Measurements from ENCODE around the gene CDH22. TPM values are rescaled to one million over a fixed set of nuclear protein-coding genes. Genes with fewer than 3 reads are reported as not detected.

Gene CDH22
- total and polyA plus RNA-seq, 9 of the 15 experiments (the other 6 are each of a cell fraction or from before 2014, with no cell fraction given), result 0.07 to 0.08 TPM; not detected in 7

- H3K4me2 ChIP-seq (ENCODE audit: insufficient read depth, low read length), result no peak overlapping the region
- DNase-seq (ENCODE audit: extremely low read depth in 1 of 4, low spot score in 3 of 4) (peak; percentile 78 to 84 (median 81)), FAIRE-seq (peak; percentile 86), ATAC-seq (peak; percentile 85)
- H3K27ac ChIP-seq (ENCODE audit: extremely low read depth, low read depth, low read length), result no peak overlapping the region
- H3K9me1 ChIP-seq (ENCODE audit: control insufficient read depth, insufficient read depth, low read length), result peaks cover 3% of the 10 kb centered on the region
- no peaks in the 10 kb centered on the region for H3K79me2 ChIP-seq (ENCODE audit: control insufficient read depth, insufficient read depth, low read length)
- WGBS (ENCODE audit: insufficient coverage, low coverage, missing lambda C conversion rate), result 2% methylated on average over 16 of the region's 17 CpGs
- in situ Hi-C loops (cut with MboI), result no loop called here
- H3K9me3 ChIP-seq (replicated peaks; ENCODE audit: control insufficient read depth, insufficient read depth, low read depth, low read length), result no peaks in the 10 kb centered on the region
- intact Hi-C loops (cut with micrococcal nuclease), result no loop called here
- H3K9ac ChIP-seq (ENCODE audit: insufficient read depth in 1 of 2, low read depth in 2 of 2, low read length in 2 of 2), result peak overlapping the region in 1 of 2 experiments; percentile 50; a peak in 2 of 4 replicates
- H4K20me1 ChIP-seq (replicated peaks; ENCODE audit: control insufficient read depth, insufficient read depth, low read length), result peaks cover 17% of the 10 kb centered on the region
- ChIA-PET POLR2A (interaction anchor here (0.6 to 1.4 kb wide), 3 partner anchors 9 to 29 kb away, joined by 3 to 5 read pairs (median 3); no protein-coding TSS in a partner anchor), CTCF (ENCODE audit: low intra/inter-chr PET ratio) (interaction anchor here (0.7 kb wide), 1 partner anchor 95 kb away, joined by 3 read pairs; no protein-coding TSS in a partner anchor)
- peaks cover 6 to 28% of the 10 kb centered on the region in 2 experiments; a peak in 4 of 5 replicates for H3K27me3 ChIP-seq (ENCODE audit: control insufficient read depth in 2 of 2, insufficient read depth in 2 of 2, low read length in 2 of 2)
- peaks cover 18 to 30% of the 10 kb centered on the region in 2 experiments; a peak in 4 of 5 replicates for H3K4me1 ChIP-seq (replicated peaks in 1 of 2; ENCODE audit: control insufficient read depth in 2 of 2, insufficient read depth in 2 of 2, low read length in 2 of 2)
- H3K36me3 ChIP-seq (ENCODE audit: control insufficient read depth, insufficient read depth, low read length), result no peaks in the 10 kb centered on the region
- BruUV-seq (replicated peaks), result no TSS peak
- no peak overlapping the region for H3K4me3 ChIP-seq
- H2AFZ ChIP-seq (ENCODE audit: low read depth, low read length), result no peak overlapping the region
- TF ChIP-seq NCOR1 (IDR thresholded peaks at IDR 0.05), result peak; percentile 36; the same call in 1 of the 2 replicates
- peak; percentile 91 for TF ChIP-seq JUN (IDR thresholded peaks at IDR 0.05; ENCODE audit: borderline replicate concordance, low read depth, low read length)
- TF ChIP-seq JUN (CRISPR knock-in tag; IDR thresholded peaks at IDR 0.05; ENCODE audit: borderline replicate concordance), result no peak
- peak; percentile 99 for TF ChIP-seq JUND (IDR thresholded peaks at IDR 0.05; ENCODE audit: borderline replicate concordance, low read depth, low read length)
- peak; percentile 98; the same call in 2 of the 3 replicates for TF ChIP-seq JUND (tag; IDR thresholded peaks at IDR 0.05; ENCODE audit: borderline replicate concordance, low read depth, low read length)
- TF ChIP-seq FOS (IDR thresholded peaks at IDR 0.05; ENCODE audit: extremely low read depth, insufficient read length), result peak; percentile 56
- peak; percentile 70 for TF ChIP-seq ZNF24 (IDR thresholded peaks at IDR 0.05)
- TF ChIP-seq GATAD2B (IDR thresholded peaks at IDR 0.05; ENCODE audit: borderline replicate concordance), result peak; percentile 41; the same call in 1 of the 2 replicates
- TF ChIP-seq NEUROD1 (IDR thresholded peaks at IDR 0.05; ENCODE audit: borderline replicate concordance, low read depth, low read length, partially characterized antibody), result peak; percentile 62
- TF ChIP-seq TCFL5 (CRISPR knock-in tag; conservative IDR thresholded peaks at IDR 0.05), result no peak
- no peak for TF ChIP-seq NR3C1 (CRISPR knock-in tag; IDR thresholded peaks at IDR 0.05)
- peak; percentile 49 for TF ChIP-seq CBFA2T2 (conservative IDR thresholded peaks at IDR 0.05)
- peak; percentile 85 for TF ChIP-seq CTBP1 (IDR thresholded peaks at IDR 0.05; ENCODE audit: borderline replicate concordance)
- peak; percentile 28 for TF ChIP-seq VEZF1 (CRISPR knock-in tag; IDR thresholded peaks at IDR 0.05)
- TF ChIP-seq ZBTB9 (CRISPR knock-in tag; IDR thresholded peaks at IDR 0.05), result peak; percentile 77; the same call in 1 of the 2 replicates
- peak; percentile 76 for TF ChIP-seq PKNOX1 (IDR thresholded peaks at IDR 0.05)
- TF ChIP-seq KDM1A (IDR thresholded peaks at IDR 0.05), result peak; percentile 75 to 85; a peak in 3 of 4 replicates
- TF ChIP-seq TCF3 (CRISPR knock-in tag; IDR thresholded peaks at IDR 0.05), result peak; percentile 70
- TF ChIP-seq COPS2 (conservative IDR thresholded peaks at IDR 0.05), result no peak
Measured at GRCh38 chr20:46215913-46216707, 92.2 kb downstream of the CDH22 start.
